Measurements from ENCODE around the gene APP. TPM values are rescaled to one million over a fixed set of nuclear protein-coding genes. Genes with fewer than 3 reads are reported as not detected.

The APP gene
- polyA plus RNA-seq, 1 experiment = 964 TPM

DNA sequence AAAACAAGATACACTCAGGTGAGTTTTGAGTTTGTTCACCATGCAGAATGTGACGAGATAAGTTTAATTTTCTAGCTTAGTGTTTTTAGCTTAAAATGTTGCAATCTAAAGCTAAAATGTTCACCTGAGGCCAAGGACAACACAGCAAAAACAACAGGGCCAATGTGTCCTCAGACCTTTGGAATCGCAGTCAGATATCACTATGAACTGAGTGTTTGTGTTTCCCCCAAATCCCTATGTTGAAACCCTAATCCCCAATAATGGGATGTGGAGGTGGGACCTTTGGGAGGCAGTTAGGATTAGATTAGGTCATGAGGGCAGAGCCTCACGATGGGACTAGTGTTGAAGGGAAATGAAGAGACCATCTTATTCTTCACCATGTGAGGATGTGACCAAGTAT lies 291.4 kb downstream of the APP start:
- ChIA-PET POLR2A (no interaction called here), CTCF (interaction anchor here (0.8 to 1.1 kb wide), 2 partner anchors 16 to 292 kb away, joined by 3 read pairs; no protein-coding TSS in a partner anchor)
- TF ChIP-seq CTCF (IDR thresholded peaks at IDR 0.05; ENCODE audit: insufficient read depth, low read depth, low read length) = no peak
- no peaks in the 10 kb centered on the region for H3K27me3 ChIP-seq (ENCODE audit: control insufficient read depth, insufficient read depth, low read length)
- no peak overlapping the region for H3K4me3 ChIP-seq (ENCODE audit: low read depth, low read length)
- peaks cover 3% of the 10 kb centered on the region; the same call in 1 of the 2 replicates for H3K36me3 ChIP-seq (ENCODE audit: control insufficient read depth, insufficient read depth, low read length)
- DNase-seq (ENCODE audit: low read depth) = no peak

- no peak overlapping the region for H3K4me3 ChIP-seq (ENCODE audit: low read depth, low read length)
- no peak for DNase-seq (ENCODE audit: low read depth)
- H3K27me3 ChIP-seq (ENCODE audit: control insufficient read depth, insufficient read depth, low read length) = no peaks in the 10 kb centered on the region
- H3K36me3 ChIP-seq (ENCODE audit: control insufficient read depth, insufficient read depth, low read length) = peaks cover 3% of the 10 kb centered on the region; the same call in 1 of the 2 replicates
- ChIA-PET CTCF (interaction anchor here (0.7 to 0.8 kb wide), 2 partner anchors 293 to 839 kb away, joined by 3 read pairs; no protein-coding TSS in a partner anchor), POLR2A (no interaction called here)
- TF ChIP-seq CTCF (IDR thresholded peaks at IDR 0.05; ENCODE audit: insufficient read depth, low read depth, low read length) = no peak
Measured at GRCh38 chr21:25878344-25878743, 292.2 kb downstream of the APP start.

DNA sequence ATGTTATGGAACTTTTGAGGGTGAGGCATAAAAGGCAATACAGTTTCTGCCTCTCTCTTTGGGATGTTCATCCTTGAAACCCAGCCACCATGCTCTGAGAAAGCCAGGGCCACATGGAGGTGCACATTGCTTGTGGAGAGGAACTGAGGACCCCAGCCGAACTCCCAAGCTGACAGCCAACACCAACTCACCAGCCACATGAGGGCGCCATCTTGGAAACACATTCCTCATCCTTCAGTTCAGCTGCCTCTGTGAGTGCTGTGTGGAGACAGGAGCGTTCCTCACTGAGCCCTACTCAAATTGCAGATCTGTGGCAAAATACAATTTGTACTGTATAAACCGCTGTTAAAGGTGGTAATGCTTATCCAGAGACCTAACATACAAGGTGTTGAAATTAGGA lies 298.3 kb downstream of the APP start:
- POLR2A ChIA-PET = no interaction called here
- DNase-seq (ENCODE audit: low read depth) = no peak
- CTCF ChIA-PET = interaction anchor here (1.7 kb wide), 1 partner anchor 10 kb away, joined by 4 read pairs; no protein-coding TSS in a partner anchor
- TF ChIP-seq CTCF (IDR thresholded peaks at IDR 0.05; ENCODE audit: insufficient read depth, low read depth, low read length) = no peak
- H3K4me3 ChIP-seq (ENCODE audit: low read depth, low read length) = no peak overlapping the region
- H3K36me3 ChIP-seq (ENCODE audit: control insufficient read depth, insufficient read depth, low read length) = no peaks in the 10 kb centered on the region
- H3K27me3 ChIP-seq (ENCODE audit: control insufficient read depth, insufficient read depth, low read length) = no peaks in the 10 kb centered on the region

DNA sequence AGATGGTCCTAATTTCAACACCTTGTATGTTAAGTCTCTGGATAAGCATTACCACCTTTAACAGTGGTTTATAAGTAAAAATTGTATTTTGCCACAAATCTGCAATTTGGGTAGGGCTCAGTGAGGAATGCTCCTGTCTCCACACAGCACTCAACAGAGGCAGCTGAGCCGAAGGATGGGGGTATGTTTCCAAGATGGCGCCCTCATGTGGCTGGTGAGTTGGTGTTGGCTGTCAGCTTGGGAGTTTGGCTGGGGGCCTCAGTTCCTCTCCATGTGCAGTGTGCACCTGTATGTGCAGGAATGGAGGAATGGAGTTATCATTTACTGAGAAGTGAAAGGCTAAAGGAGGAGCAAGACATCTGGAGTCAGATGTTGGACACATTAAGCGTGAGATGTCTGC lies 299.0 kb downstream of the APP start:
- Histone ChIP-seq H3K4me3 (ENCODE audit: low read depth, low read length) (no peak overlapping the region), H3K36me3 (ENCODE audit: control insufficient read depth, insufficient read depth, low read length) (no peaks in the 10 kb centered on the region), H3K27me3 (ENCODE audit: control insufficient read depth, insufficient read depth, low read length) (no peaks in the 10 kb centered on the region)
- 0 out of 2 replicates have a peak, but pooled peaks have one; percentile 5 for TF ChIP-seq CTCF (IDR thresholded peaks at IDR 0.05; ENCODE audit: insufficient read depth, low read depth, low read length)
- POLR2A ChIA-PET = no interaction called here
- CTCF ChIA-PET = interaction anchor here (1.7 kb wide), 1 partner anchor 9 kb away, joined by 4 read pairs; no protein-coding TSS in a partner anchor
- no peak for DNase-seq (ENCODE audit: low read depth)

DNA sequence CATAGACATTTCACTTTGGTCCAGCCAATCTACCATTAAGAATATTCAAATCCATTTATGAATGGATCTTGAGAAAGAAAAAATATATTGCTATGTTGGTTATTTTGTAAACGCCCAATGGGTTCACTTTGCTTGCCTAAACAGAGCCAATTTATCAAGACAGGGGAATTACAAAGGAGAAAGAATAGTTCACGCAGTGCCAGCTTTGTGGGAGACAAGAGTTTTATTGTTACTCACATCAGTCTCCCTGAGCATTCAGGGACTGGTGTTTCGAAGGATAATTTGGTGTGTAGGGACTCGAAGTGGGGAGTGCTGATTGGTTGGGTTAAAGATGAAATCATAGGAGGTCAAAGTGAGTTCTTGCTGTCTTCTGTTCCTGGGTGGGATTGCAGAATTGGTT lies 300.5 kb downstream of the APP start:
- ChIA-PET POLR2A (no interaction called here), CTCF (interaction anchor here (1.0 kb wide), 1 partner anchor 10 kb away, joined by 3 read pairs; no protein-coding TSS in a partner anchor)
- Histone ChIP-seq H3K4me3 (ENCODE audit: low read depth, low read length) (no peak overlapping the region), H3K27me3 (ENCODE audit: control insufficient read depth, insufficient read depth, low read length) (no peaks in the 10 kb centered on the region), H3K36me3 (ENCODE audit: control insufficient read depth, insufficient read depth, low read length) (no peaks in the 10 kb centered on the region)
- DNase-seq (ENCODE audit: low read depth) = no peak
- no peak for TF ChIP-seq CTCF (IDR thresholded peaks at IDR 0.05; ENCODE audit: insufficient read depth, low read depth, low read length)

Measured in BJ (cell line).